GM23248 (cell line): Measurements from ENCODE around the gene MLLT6. TPM values are rescaled to one million over a fixed set of nuclear protein-coding genes. Genes with fewer than 3 reads are reported as not detected.
A peak's percentile ranks its signal among the peaks of the same experiment; 100 is the strongest.

Source experiments
- DNase-seq: peaks from one replicate; pipeline ENCODE4 v3.0.0-alpha.2; 2015
- H2AFZ ChIP-seq: fragments of 200-600 bp; sonication (generic); 2 replicates; pipeline ENCODE4 v1.6.1; 2016; ENCODE audit warnings: antibody characterized with exemption
- H3F3A ChIP-seq: fragments of 200-600 bp; sonication (generic); 2 replicates; pipeline ENCODE4 v1.6.1; 2016; ENCODE audit warnings: mild to moderate bottlenecking, antibody characterized with exemption, mixed run types; ENCODE audit not compliant: insufficient read depth
- H3K27ac ChIP-seq: fragments of 200-600 bp; sonication (generic); 2 replicates; pipeline ENCODE4 v1.5.1; 2016; ENCODE audit warnings: mild to moderate bottlenecking
- H3K27me3 ChIP-seq: fragments of 200-600 bp; sonication (generic); replicated peaks from 2 replicates; pipeline ENCODE4 v1.6.1; 2016; ENCODE audit warnings: mild to moderate bottlenecking; ENCODE audit not compliant: insufficient read depth
- H3K36me3 ChIP-seq: fragments of 200-600 bp; sonication (generic); 2 replicates; pipeline ENCODE4 v1.6.1; 2016; ENCODE audit warnings: low read depth, mild to moderate bottlenecking
- H3K4me1 ChIP-seq: fragments of 200-600 bp; sonication (generic); 2 replicates; pipeline ENCODE4 v1.6.1; 2016; ENCODE audit warnings: mild to moderate bottlenecking; ENCODE audit not compliant: insufficient read depth
- H3K4me2 ChIP-seq: fragments of 200-600 bp; sonication (generic); one replicate; pipeline ENCODE4 v1.6.1; 2016; ENCODE audit warnings: mild to moderate bottlenecking; ENCODE audit not compliant: unreplicated experiment
- H3K4me3 ChIP-seq: fragments of 200-600 bp; sonication (generic); 2 replicates; pipeline ENCODE4 v1.5.1; 2016; ENCODE audit warnings: mild to moderate bottlenecking
- H3K79me2 ChIP-seq: fragments of 200-600 bp; sonication (generic); 2 replicates; pipeline ENCODE4 v1.6.1; 2016; ENCODE audit warnings: mild to moderate bottlenecking; ENCODE audit not compliant: insufficient read depth
- H3K9ac ChIP-seq: fragments of 200-600 bp; sonication (generic); 2 replicates; pipeline ENCODE4 v1.6.1; 2016; ENCODE audit warnings: mild to moderate bottlenecking
- H3K9me2 ChIP-seq: fragments of 200-600 bp; sonication (generic); 2 replicates; pipeline ENCODE4 v1.6.1; 2016; ENCODE audit warnings: mixed run types, mild to moderate bottlenecking, moderate library complexity; ENCODE audit not compliant: insufficient read depth
- H3K9me3 ChIP-seq: fragments of 200-600 bp; sonication (generic); one replicate; pipeline ENCODE4 v1.6.1; 2017; ENCODE audit warnings: low read depth
- H4K20me1 ChIP-seq: fragments of 200-600 bp; sonication (generic); 2 replicates; pipeline ENCODE4 v1.6.0; 2016; ENCODE audit not compliant: insufficient read depth
- EZH2 ChIP-seq: fragments of 200-600 bp; sonication (generic); IDR thresholded peaks from 2 replicates; pipeline ENCODE4 v1.6.1; 2018; ENCODE audit warnings: antibody characterized with exemption, mild to moderate bottlenecking; ENCODE audit not compliant: insufficient read depth, poor library complexity, severe bottlenecking
- EZH2phosphoT487 ChIP-seq: fragments of 200-600 bp; sonication (generic); IDR thresholded peaks from 2 replicates; pipeline ENCODE4 v1.6.1; 2018; ENCODE audit warnings: antibody characterized with exemption, moderate library complexity, mild to moderate bottlenecking, low read depth; ENCODE audit not compliant: insufficient read depth
- WGBS, 2 experiments: methylation state at CpG; one replicate each; pipeline ENCODE4 v1.1.6; 2015 to 2017; ENCODE audit warnings: low lambda C conversion rate in 2 of 2, low coverage in 1 of 2; ENCODE audit errors: missing lambda C conversion rate in 2 of 2; 5-methylcytosine and 5-hydroxymethylcytosine counted together
- in situ Hi-C: fragments of 300-500 bp; cut with MboI; formaldehyde crosslinking; loops from 2 replicates; pipeline ENCODE4 v1.15.0; 2020
- polyA plus RNA-seq: library from polyadenylated mRNA; unstranded; fragments of >200 nt; fragmentation: Nextera tagmentation; extraction: Ambion mirVana; gene quantifications from 2 replicates; pipeline ENCODE4 v1.2.1, GENCODE V29; 2016
- total RNA-seq: library from RNA; depleted of rRNA; stranded (reverse); fragments of >200 nt; shearing (Covaris generic); gene quantifications from 2 replicates; pipeline ENCODE4 v1.2.3, GENCODE V29; 2014

The MLLT6 gene
- total and polyA plus RNA-seq, 2 experiments from 2014 or later = 3.1 to 18.9 TPM

- TF ChIP-seq EZH2phosphoT487 (no peak), EZH2 (no peak)
- WGBS, 2 experiments = 2 to 3% methylated on average over 22 to 23 of the region's 25 CpGs
- Histone ChIP-seq H3K27ac (peak overlapping the region; percentile 38), H4K20me1 (no peaks in the 10 kb centered on the region), H2AFZ (peak overlapping the region; percentile 88), H3K4me1 (peaks cover 15% of the 10 kb centered on the region; the same call in 1 of the 2 replicates), H3F3A (peaks cover 8% of the 10 kb centered on the region; the same call in 1 of the 2 replicates), H3K9ac (peak overlapping the region; percentile 87), H3K36me3 (no peaks in the 10 kb centered on the region), H3K9me2 (no peaks in the 10 kb centered on the region), H3K79me2 (peaks cover 8% of the 10 kb centered on the region; the same call in 1 of the 2 replicates), H3K4me2 (peak overlapping the region; percentile 78), H3K4me3 (peak overlapping the region; percentile 90), H3K9me3 (no peaks in the 10 kb centered on the region), H3K27me3 (no peaks in the 10 kb centered on the region)
- peak; percentile 64 for DNase-seq
- in situ Hi-C loops = no loop called here
Measured at GRCh38 chr17:38701504-38702165, 3.4 kb upstream of the MLLT6 start.

GRCh38 chr17:38702166-38702915 is 2.7 kb upstream of the MLLT6 start:
- Histone ChIP-seq H3K4me3 (peak overlapping the region; percentile 90), H3K9me2 (no peaks in the 10 kb centered on the region), H3K4me2 (peak overlapping the region; percentile 84), H4K20me1 (no peaks in the 10 kb centered on the region), H3K9ac (peak overlapping the region; percentile 87), H3K27me3 (no peaks in the 10 kb centered on the region), H3K4me1 (peaks cover 15% of the 10 kb centered on the region; the same call in 1 of the 2 replicates), H3F3A (peaks cover 8% of the 10 kb centered on the region; the same call in 1 of the 2 replicates), H2AFZ (peak overlapping the region; percentile 91), H3K36me3 (no peaks in the 10 kb centered on the region), H3K27ac (peak overlapping the region; percentile 38), H3K79me2 (peaks cover 8% of the 10 kb centered on the region; the same call in 1 of the 2 replicates), H3K9me3 (no peaks in the 10 kb centered on the region)
- WGBS, 2 experiments = 1% methylated on average over 60 to 61 of the region's 81 CpGs
- TF ChIP-seq EZH2 (no peak), EZH2phosphoT487 (no peak)
- in situ Hi-C loops = no loop called here
- DNase-seq = peak; percentile 92

- Histone ChIP-seq H3K9ac (peak overlapping the region; percentile 87), H3K4me3 (peak overlapping the region; percentile 90), H4K20me1 (no peaks in the 10 kb centered on the region), H3K79me2 (peaks cover 8% of the 10 kb centered on the region; the same call in 1 of the 2 replicates), H3K27ac (peak overlapping the region; percentile 38), H3K4me2 (peak overlapping the region; percentile 84), H3K27me3 (no peaks in the 10 kb centered on the region), H2AFZ (peak overlapping the region; percentile 91), H3K9me2 (no peaks in the 10 kb centered on the region), H3K9me3 (no peaks in the 10 kb centered on the region), H3K36me3 (no peaks in the 10 kb centered on the region), H3K4me1 (peaks cover 15% of the 10 kb centered on the region; the same call in 1 of the 2 replicates), H3F3A (peaks cover 8% of the 10 kb centered on the region; the same call in 1 of the 2 replicates)
- TF ChIP-seq EZH2 (no peak), EZH2phosphoT487 (no peak)
- WGBS, 2 experiments = 4% methylated on average over 53 to 55 of the region's 55 CpGs
- DNase-seq = peak; percentile 53
- in situ Hi-C loops = no loop called here
Measured at GRCh38 chr17:38702916-38703741, 1.9 kb upstream of the MLLT6 start.
